22Rv1 (cell line): ENCODE results near the gene KLRF1.

Experiments used
- H3K27ac ChIP-seq: fragments of 450-650 bp; 2 replicates; pipeline ENCODE4 v1.5.1; 2017
- ZFX ChIP-seq: fragments of 450-650 bp; IDR thresholded peaks from 2 replicates; pipeline ENCODE4 v1.6.1; 2017; ENCODE audit warnings: antibody characterized with exemption, borderline replicate concordance
- TF ChIP-seq, protein P1 (sequence below): fragments of 450-650 bp; IDR thresholded peaks from 2 replicates; pipeline ENCODE4 v1.5.1; 2017; ENCODE audit warnings: mild to moderate bottlenecking

Gene KLRF1

DNA sequence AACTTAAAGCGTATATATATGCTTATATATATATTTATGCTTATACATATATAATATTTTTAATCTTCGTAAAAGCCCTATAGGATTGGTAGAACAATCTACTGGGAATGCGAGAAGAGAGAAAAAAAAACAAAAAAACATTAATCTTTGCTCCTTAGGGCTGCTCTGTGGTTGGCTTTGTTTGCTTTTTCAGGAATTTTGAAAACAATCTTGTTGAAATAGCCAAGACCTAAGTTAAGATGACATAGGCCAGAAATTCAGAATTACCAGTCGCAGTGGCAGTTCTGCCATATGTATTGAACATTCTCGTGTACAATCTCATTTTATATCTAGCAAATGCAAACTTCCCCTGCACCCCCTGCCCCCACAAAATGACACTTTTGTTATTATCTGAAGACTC is 54.7 kb downstream of the KLRF1 start:
- H3K27ac ChIP-seq: no peak overlapping the region
- TF ChIP-seq, protein P1, sequence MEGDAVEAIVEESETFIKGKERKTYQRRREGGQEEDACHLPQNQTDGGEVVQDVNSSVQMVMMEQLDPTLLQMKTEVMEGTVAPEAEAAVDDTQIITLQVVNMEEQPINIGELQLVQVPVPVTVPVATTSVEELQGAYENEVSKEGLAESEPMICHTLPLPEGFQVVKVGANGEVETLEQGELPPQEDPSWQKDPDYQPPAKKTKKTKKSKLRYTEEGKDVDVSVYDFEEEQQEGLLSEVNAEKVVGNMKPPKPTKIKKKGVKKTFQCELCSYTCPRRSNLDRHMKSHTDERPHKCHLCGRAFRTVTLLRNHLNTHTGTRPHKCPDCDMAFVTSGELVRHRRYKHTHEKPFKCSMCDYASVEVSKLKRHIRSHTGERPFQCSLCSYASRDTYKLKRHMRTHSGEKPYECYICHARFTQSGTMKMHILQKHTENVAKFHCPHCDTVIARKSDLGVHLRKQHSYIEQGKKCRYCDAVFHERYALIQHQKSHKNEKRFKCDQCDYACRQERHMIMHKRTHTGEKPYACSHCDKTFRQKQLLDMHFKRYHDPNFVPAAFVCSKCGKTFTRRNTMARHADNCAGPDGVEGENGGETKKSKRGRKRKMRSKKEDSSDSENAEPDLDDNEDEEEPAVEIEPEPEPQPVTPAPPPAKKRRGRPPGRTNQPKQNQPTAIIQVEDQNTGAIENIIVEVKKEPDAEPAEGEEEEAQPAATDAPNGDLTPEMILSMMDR: no peak
- no peak for TF ChIP-seq ZFX

DNA sequence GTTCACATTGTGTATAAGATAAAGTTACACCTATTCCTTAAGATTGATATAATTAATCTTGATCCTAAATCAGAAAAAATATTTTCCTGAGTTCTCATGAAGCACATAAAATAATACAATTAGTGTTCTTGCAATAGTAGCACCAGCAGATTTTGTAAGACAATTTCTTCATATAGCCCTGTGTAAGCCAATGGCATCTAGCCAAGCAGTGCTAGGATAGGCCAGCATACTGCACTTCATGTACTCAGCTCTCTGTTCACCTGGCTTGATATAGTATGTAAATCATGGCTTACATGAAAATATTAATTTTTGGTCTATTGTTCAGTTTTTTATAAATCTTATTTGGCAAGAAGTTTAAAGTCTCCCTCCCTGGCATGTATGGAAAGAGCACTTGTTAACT is 55.9 kb downstream of the KLRF1 start:
- TF ChIP-seq, protein P1: no peak
- TF ChIP-seq ZFX: no peak

GRCh38 chr12:9888665-9889273 is 61.5 kb downstream of the KLRF1 start:
- no peak for TF ChIP-seq ZFX
- TF ChIP-seq, protein P1: no peak
- no peak overlapping the region for H3K27ac ChIP-seq

More for the DNA sequence above, 55.9 kb downstream of the KLRF1 start:
- no peak overlapping the region for H3K27ac ChIP-seq
